Measurements from ENCODE around the gene TARS1. TPM values are rescaled to one million over a fixed set of nuclear protein-coding genes. Genes with fewer than 3 reads are reported as not detected.

The TARS1 gene
- total RNA-seq, 1 experiment from 2014 or later, result 417 TPM

DNA sequence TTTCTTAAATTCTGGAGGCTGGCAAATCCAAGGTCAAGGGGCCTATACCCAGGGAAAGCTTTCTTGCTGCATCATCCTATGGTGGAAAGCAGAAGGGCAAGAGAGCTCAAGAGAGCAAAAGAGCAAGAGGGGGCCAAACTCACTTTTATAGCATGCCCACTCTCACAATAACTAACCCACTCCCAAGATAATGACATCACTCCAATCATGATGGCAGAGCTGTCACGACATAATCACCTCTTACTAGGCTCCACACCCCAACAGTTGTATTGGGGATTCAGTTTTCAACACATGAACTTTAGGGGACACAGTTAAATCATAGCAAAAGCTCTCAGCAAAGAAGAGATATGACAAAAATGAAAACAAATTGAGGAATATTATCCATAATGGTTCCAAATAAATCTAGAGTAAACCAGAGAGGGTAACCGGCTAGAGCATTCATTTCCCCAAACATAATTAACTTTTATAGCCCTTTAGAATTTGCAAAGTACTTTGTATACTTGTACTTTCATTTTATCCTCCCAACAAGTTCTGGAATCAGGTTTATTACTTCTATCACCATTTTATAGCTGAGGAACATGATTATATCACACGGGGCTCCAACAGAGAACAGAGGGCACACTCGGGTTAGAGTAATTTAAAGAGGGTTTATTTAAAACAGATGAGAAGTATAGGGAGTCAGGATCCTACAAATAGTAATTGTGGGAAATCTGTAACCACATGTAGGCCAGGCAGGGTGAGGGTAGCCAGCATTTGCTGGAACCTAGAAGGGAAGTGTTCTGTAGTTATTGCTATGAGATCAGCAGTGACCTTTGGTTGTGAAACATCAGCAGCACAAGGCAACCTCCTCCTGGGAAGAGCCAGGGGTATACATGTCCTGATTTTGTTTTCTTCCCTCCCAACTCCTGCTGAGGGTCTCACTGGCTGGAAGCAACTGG lies 7.2 kb upstream of the TARS1 start:
- Histone ChIP-seq H3K4ac (ENCODE audit: low read depth, low read length) (no peak overlapping the region), H3K79me2 (ENCODE audit: insufficient read depth, low read length) (peaks cover 2% of the 10 kb centered on the region; the same call in 1 of the 2 replicates), H2BK120ac (ENCODE audit: low read depth, low read length, poor library complexity, severe bottlenecking) (no peak overlapping the region), H3K9me3 (ENCODE audit: control insufficient read depth, low read depth, low read length) (no peaks in the 10 kb centered on the region), H4K5ac (ENCODE audit: insufficient read length, low read depth, low read length) (no peak overlapping the region), H2BK12ac (ENCODE audit: insufficient read length, low read depth, low read length) (no peak overlapping the region), H4K8ac (replicated peaks; ENCODE audit: insufficient read length, low read depth, low read length) (no peak overlapping the region), H3K18ac (ENCODE audit: insufficient read length, low read depth, low read length) (no peak overlapping the region), H2BK15ac (ENCODE audit: low read depth, low read length) (no peak overlapping the region), H3K23ac (ENCODE audit: insufficient read length, low read depth, low read length) (no peak overlapping the region), H3K27me3 (ENCODE audit: insufficient read depth, low read length) (no peaks in the 10 kb centered on the region), H2AK5ac (ENCODE audit: insufficient read length, low read length) (no peak overlapping the region), H3K4me1 (ENCODE audit: insufficient read depth, low read length) (no peaks in the 10 kb centered on the region), H3K56ac (ENCODE audit: insufficient read length, low read depth, low read length) (no peak overlapping the region), H2AFZ (ENCODE audit: low read length) (no peak overlapping the region), H3K4me2 (ENCODE audit: insufficient read depth, insufficient read length, low read length) (no peak overlapping the region), H3K79me1 (ENCODE audit: insufficient read depth, low read depth, low read length, poor library complexity, severe bottlenecking) (no peaks in the 10 kb centered on the region), H3K23me2 (ENCODE audit: insufficient read length, low read depth, low read length, poor library complexity, severe bottlenecking) (no peaks in the 10 kb centered on the region), H4K91ac (ENCODE audit: insufficient read length, low read depth, low read length) (no peak overlapping the region), H3K9ac (ENCODE audit: extremely low read depth, insufficient read length, low read length) (no peak overlapping the region), H2BK5ac (ENCODE audit: insufficient read length, low read length) (no peak overlapping the region), H3K27ac (ENCODE audit: insufficient read length, low read depth, low read length) (no peak overlapping the region), H2BK20ac (ENCODE audit: low read depth, low read length, poor library complexity, severe bottlenecking) (no peak overlapping the region), H3K14ac (ENCODE audit: insufficient read depth, low read length) (no peak overlapping the region), H3T11ph (ENCODE audit: low read length) (no peak overlapping the region), H4K20me1 (ENCODE audit: control insufficient read depth, insufficient read depth, insufficient read length) (no peaks in the 10 kb centered on the region)
- Mint-ChIP-seq H3K27me3 (ENCODE audit: low read depth) (no peaks in the 10 kb centered on the region), H3K4me3 (no peak overlapping the region), H3K27ac (no peak overlapping the region), H3K4me1 (peaks cover 0 to 10% of the 10 kb centered on the region in 2 experiments; a peak in 3 of 4 replicates), H3K9me3 (peaks cover 9 to 11% of the 10 kb centered on the region in 2 experiments), H3K36me3 (ENCODE audit: insufficient read depth in 1 of 3, low read depth in 3 of 3) (peaks cover 5 to 28% (median 9%) of the 10 kb centered on the region in 3 experiments; a peak in 6 of 7 replicates)
- TF ChIP-seq, protein P1, sequence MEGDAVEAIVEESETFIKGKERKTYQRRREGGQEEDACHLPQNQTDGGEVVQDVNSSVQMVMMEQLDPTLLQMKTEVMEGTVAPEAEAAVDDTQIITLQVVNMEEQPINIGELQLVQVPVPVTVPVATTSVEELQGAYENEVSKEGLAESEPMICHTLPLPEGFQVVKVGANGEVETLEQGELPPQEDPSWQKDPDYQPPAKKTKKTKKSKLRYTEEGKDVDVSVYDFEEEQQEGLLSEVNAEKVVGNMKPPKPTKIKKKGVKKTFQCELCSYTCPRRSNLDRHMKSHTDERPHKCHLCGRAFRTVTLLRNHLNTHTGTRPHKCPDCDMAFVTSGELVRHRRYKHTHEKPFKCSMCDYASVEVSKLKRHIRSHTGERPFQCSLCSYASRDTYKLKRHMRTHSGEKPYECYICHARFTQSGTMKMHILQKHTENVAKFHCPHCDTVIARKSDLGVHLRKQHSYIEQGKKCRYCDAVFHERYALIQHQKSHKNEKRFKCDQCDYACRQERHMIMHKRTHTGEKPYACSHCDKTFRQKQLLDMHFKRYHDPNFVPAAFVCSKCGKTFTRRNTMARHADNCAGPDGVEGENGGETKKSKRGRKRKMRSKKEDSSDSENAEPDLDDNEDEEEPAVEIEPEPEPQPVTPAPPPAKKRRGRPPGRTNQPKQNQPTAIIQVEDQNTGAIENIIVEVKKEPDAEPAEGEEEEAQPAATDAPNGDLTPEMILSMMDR (conservative IDR thresholded peaks at IDR 0.05), result no peak
- WGBS (ENCODE audit: extremely low coverage, insufficient read length, low lambda C conversion rate), result no CpG with 5 or more reads among the region's 4 CpGs
- no peak for DNase-seq
